ENCODE data around the gene THOC5. TPM values are rescaled to one million over a fixed set of nuclear protein-coding genes. Genes with fewer than 3 reads are reported as not detected.

The THOC5 gene
- total and polyA plus RNA-seq, 2 experiments from 2014 or later, result 23.0 to 27.7 TPM

- Histone ChIP-seq H3K4me2 (no peak overlapping the region), H3K4me1 (ENCODE audit: insufficient read depth) (no peaks in the 10 kb centered on the region), H3K9me3 (ENCODE audit: low read depth) (no peaks in the 10 kb centered on the region), H3K4me3 (no peak overlapping the region), H3K9me2 (replicated peaks; ENCODE audit: insufficient read depth) (no peaks in the 10 kb centered on the region), H3K36me3 (replicated peaks; ENCODE audit: insufficient read depth, low read depth) (no peaks in the 10 kb centered on the region), H3K27ac (no peak overlapping the region), H4K20me1 (ENCODE audit: insufficient read depth, poor library complexity, severe bottlenecking) (no peaks in the 10 kb centered on the region), H3K27me3 (no peaks in the 10 kb centered on the region), H3K79me2 (no peaks in the 10 kb centered on the region), H2AFZ (no peak overlapping the region)
- WGBS (ENCODE audit: low lambda C conversion rate, missing lambda C conversion rate), result 95% methylated on average over 8 of the region's 8 CpGs
- no peak for DNase-seq (ENCODE audit: low spot score)
- TF ChIP-seq EZH2phosphoT487 (IDR thresholded peaks at IDR 0.05; ENCODE audit: low read depth, severe bottlenecking, unreplicated experiment), result no peak
- TF ChIP-seq EZH2 (IDR thresholded peaks at IDR 0.05; ENCODE audit: borderline replicate concordance), result no peak
- no peak for TF ChIP-seq CTCF (IDR thresholded peaks at IDR 0.05; ENCODE audit: poor library complexity)
Observed at GRCh38 chr22:29511126-29511862, 42.3 kb downstream of the THOC5 start.

- no peaks in the 10 kb centered on the region for H3K36me3 ChIP-seq (replicated peaks; ENCODE audit: insufficient read depth, low read depth)
- TF ChIP-seq EZH2phosphoT487 (IDR thresholded peaks at IDR 0.05; ENCODE audit: low read depth, severe bottlenecking, unreplicated experiment), result no peak
- TF ChIP-seq CTCF (IDR thresholded peaks at IDR 0.05; ENCODE audit: poor library complexity), result no peak
- TF ChIP-seq EZH2 (IDR thresholded peaks at IDR 0.05; ENCODE audit: borderline replicate concordance), result no peak
- no peaks in the 10 kb centered on the region for H3K9me3 ChIP-seq (ENCODE audit: low read depth)
- no peaks in the 10 kb centered on the region for H4K20me1 ChIP-seq (ENCODE audit: insufficient read depth, poor library complexity, severe bottlenecking)
- H3K79me2 ChIP-seq, result no peaks in the 10 kb centered on the region
- 85% methylated on average over 2 of the region's 2 CpGs for WGBS (ENCODE audit: low lambda C conversion rate, missing lambda C conversion rate)
- no peaks in the 10 kb centered on the region for H3K9me2 ChIP-seq (replicated peaks; ENCODE audit: insufficient read depth)
- no peak overlapping the region for H3K4me3 ChIP-seq
- H3K27ac ChIP-seq, result no peak overlapping the region
- H3K4me1 ChIP-seq (ENCODE audit: insufficient read depth), result no peaks in the 10 kb centered on the region
- no peaks in the 10 kb centered on the region for H3K27me3 ChIP-seq
- no peak overlapping the region for H3K4me2 ChIP-seq
- H2AFZ ChIP-seq, result no peak overlapping the region
- DNase-seq (ENCODE audit: low spot score), result no peak
Observed at GRCh38 chr22:29510542-29510941, 43.0 kb downstream of the THOC5 start.

GRCh38 chr22:29509815-29510214, 43.7 kb downstream of the THOC5 start:
- no peaks in the 10 kb centered on the region for H3K9me3 ChIP-seq (ENCODE audit: low read depth)
- H3K9me2 ChIP-seq (replicated peaks; ENCODE audit: insufficient read depth), result no peaks in the 10 kb centered on the region
- no peak overlapping the region for H3K27ac ChIP-seq
- DNase-seq (ENCODE audit: low spot score), result no peak
- no peak overlapping the region for H3K4me3 ChIP-seq
- no peaks in the 10 kb centered on the region for H4K20me1 ChIP-seq (ENCODE audit: insufficient read depth, poor library complexity, severe bottlenecking)
- no peaks in the 10 kb centered on the region for H3K79me2 ChIP-seq
- H3K4me1 ChIP-seq (ENCODE audit: insufficient read depth), result no peaks in the 10 kb centered on the region
- no peaks in the 10 kb centered on the region for H3K27me3 ChIP-seq
- 88% methylated on average over 1 of the region's 1 CpG for WGBS (ENCODE audit: low lambda C conversion rate, missing lambda C conversion rate)
- H2AFZ ChIP-seq, result no peak overlapping the region
- H3K36me3 ChIP-seq (replicated peaks; ENCODE audit: insufficient read depth, low read depth), result no peaks in the 10 kb centered on the region
- TF ChIP-seq EZH2phosphoT487 (IDR thresholded peaks at IDR 0.05; ENCODE audit: low read depth, severe bottlenecking, unreplicated experiment) (no peak), EZH2 (IDR thresholded peaks at IDR 0.05; ENCODE audit: borderline replicate concordance) (no peak), CTCF (IDR thresholded peaks at IDR 0.05; ENCODE audit: poor library complexity) (no peak)
- H3K4me2 ChIP-seq, result no peak overlapping the region

Data from hepatocyte (in vitro differentiated cells).